Effector memory CD4-positive, alpha-beta T cell (primary cell): ENCODE results near the gene BPTF.
"Not testable (repeated sequence)": the region's sequence is repeated elsewhere in the genome, so short reads cannot be mapped to it uniquely, and the experiment has no call there.

Experiments
- DNase-seq, 3 donors: peaks; one replicate each; pipeline ENCODE4 v3.0.0-alpha.2; 2020
- H3K27ac ChIP-seq: 2 replicates; pipeline ENCODE4 v1.7.0; 2013; ENCODE audit warnings: mild to moderate bottlenecking, low read length, moderate library complexity; ENCODE audit not compliant: insufficient read depth, poor library complexity, severe bottlenecking
- H3K27me3 ChIP-seq: replicated peaks from 2 replicates; pipeline ENCODE4 v1.7.0; 2013; ENCODE audit warnings: mild to moderate bottlenecking, low read length; ENCODE audit not compliant: insufficient read depth, control insufficient read depth, poor library complexity, severe bottlenecking
- H3K36me3 ChIP-seq: 2 replicates; pipeline ENCODE4 v1.7.0; 2013; ENCODE audit warnings: mild to moderate bottlenecking, low read length, moderate library complexity; ENCODE audit not compliant: control insufficient read depth, insufficient read depth
- H3K4me1 ChIP-seq: 2 replicates; pipeline ENCODE4 v1.7.0; 2013; ENCODE audit warnings: low read length, mild to moderate bottlenecking; ENCODE audit not compliant: control insufficient read depth, insufficient read depth, poor library complexity, severe bottlenecking
- H3K4me3 ChIP-seq: 2 replicates; pipeline ENCODE4 v1.7.0; 2013; ENCODE audit warnings: low read length, low read depth, mild to moderate bottlenecking; ENCODE audit not compliant: insufficient read depth, poor library complexity, severe bottlenecking
- H3K9me3 ChIP-seq: 2 replicates; pipeline ENCODE4 v1.7.0; 2013; ENCODE audit warnings: mild to moderate bottlenecking, low read length, moderate library complexity; ENCODE audit not compliant: control insufficient read depth

BPTF gene

DNA sequence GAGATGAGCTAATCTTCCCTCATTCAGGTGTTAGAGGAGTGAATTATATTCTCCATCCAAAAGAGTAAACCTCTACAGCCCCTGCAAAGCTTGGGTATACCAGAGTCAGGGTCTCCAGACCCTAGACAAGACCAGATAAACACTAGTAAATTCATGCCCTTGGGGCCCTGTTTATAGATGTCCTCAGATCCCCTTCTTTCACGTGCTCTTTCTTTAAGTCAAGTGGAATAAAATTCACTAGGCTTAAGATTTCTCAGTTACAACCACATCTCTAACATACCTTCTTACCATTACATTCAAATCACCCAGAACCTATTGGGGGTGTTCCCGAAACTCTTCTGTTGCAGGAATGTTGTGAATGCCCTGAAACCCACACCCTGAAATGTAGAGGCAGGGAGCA is 173.2 kb downstream of the BPTF start:
- no peak overlapping the region for H3K27ac ChIP-seq
- no peaks in the 10 kb centered on the region for H3K36me3 ChIP-seq
- H3K4me3 ChIP-seq = no peak overlapping the region
- H3K4me1 ChIP-seq = peaks cover 15% of the 10 kb centered on the region
- H3K27me3 ChIP-seq = no peaks in the 10 kb centered on the region
- H3K9me3 ChIP-seq = no peaks in the 10 kb centered on the region
- no peak for DNase-seq

- H3K9me3 ChIP-seq = no peaks in the 10 kb centered on the region
- H3K4me1 ChIP-seq = peaks cover 15% of the 10 kb centered on the region
- no peak for DNase-seq
- H3K36me3 ChIP-seq = no peaks in the 10 kb centered on the region
- H3K4me3 ChIP-seq = no peak overlapping the region
- H3K27ac ChIP-seq = no peak overlapping the region
- no peaks in the 10 kb centered on the region for H3K27me3 ChIP-seq
These were observed 174.1 kb downstream of the BPTF start for GRCh38 chr17:67999291-67999911.

GRCh38 chr17:68004201-68004600 is 178.9 kb downstream of the BPTF start:
- DNase-seq = no peak
- Histone ChIP-seq H3K4me1 (no peaks in the 10 kb centered on the region), H3K27me3 (no peaks in the 10 kb centered on the region), H3K36me3 (no peaks in the 10 kb centered on the region), H3K9me3 (no peaks in the 10 kb centered on the region), H3K27ac (no peak overlapping the region), H3K4me3 (no peak overlapping the region)

DNA sequence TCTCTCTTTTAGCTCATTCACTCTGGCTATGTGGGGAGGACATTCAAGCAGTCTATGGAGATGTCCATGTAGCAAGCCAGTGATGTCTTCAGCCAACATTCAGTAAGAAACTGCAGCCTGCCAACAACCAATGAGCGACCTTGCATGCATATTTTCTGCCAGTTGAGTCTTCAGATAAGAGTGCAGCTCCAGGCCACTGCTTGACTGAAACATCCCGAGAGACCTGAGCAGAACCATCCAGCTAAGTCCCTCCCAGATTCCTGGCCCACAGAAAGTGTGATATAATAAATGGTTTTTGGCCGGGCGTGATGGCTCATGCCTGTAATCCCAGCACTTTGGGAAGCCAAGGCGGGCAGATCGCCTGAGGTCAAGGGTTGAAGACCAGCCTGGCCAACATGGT is 181.5 kb downstream of the BPTF start:
- no peaks in the 10 kb centered on the region for H3K4me1 ChIP-seq
- DNase-seq = no peak
- no peak overlapping the region for H3K4me3 ChIP-seq

DNA sequence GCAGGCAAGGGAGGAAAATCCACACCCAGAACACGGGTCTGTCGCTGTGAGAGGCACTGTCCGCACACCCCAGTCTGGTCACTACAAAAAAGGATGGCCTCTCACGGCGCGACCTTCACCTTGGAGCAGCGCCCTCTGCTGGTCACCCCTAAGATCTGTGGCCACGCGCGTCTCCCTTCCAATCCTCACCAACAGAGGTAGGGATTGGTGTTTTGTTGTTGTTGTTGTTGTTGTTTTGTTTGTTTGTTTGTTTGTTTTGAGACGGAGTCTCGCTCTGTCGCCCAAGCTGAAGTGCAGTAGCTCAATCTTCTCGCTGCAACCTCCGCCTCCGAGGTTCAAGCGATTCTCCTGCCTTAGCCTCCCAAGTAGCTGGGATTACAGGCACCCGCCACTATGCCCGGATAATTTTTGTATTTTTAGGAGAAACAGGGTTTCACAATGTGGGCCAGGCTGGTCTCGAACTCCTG is 185.9 kb downstream of the BPTF start:
- H3K9me3 ChIP-seq = no peaks in the 10 kb centered on the region
- peak; percentile 22 to 51 (median 27) for DNase-seq
- no peak overlapping the region for H3K27ac ChIP-seq
- H3K27me3 ChIP-seq = no peaks in the 10 kb centered on the region
- no peak overlapping the region for H3K4me3 ChIP-seq
- no peaks in the 10 kb centered on the region for H3K4me1 ChIP-seq
- no peaks in the 10 kb centered on the region for H3K36me3 ChIP-seq

More for the DNA sequence above, 181.5 kb downstream of the BPTF start:
- Histone ChIP-seq H3K9me3 (no peaks in the 10 kb centered on the region), H3K27me3 (no peaks in the 10 kb centered on the region), H3K36me3 (no peaks in the 10 kb centered on the region), H3K27ac (no peak overlapping the region)

GRCh38 chr17:68013385-68013784 is 188.1 kb downstream of the BPTF start:
- Histone ChIP-seq H3K36me3 (no peaks in the 10 kb centered on the region), H3K4me1 (no peaks in the 10 kb centered on the region), H3K27ac (no peak overlapping the region), H3K27me3 (no peaks in the 10 kb centered on the region), H3K9me3 (no peaks in the 10 kb centered on the region), H3K4me3 (no peak overlapping the region)
- DNase-seq = no peak

GRCh38 chr17:68015081-68015723 is 189.9 kb downstream of the BPTF start:
- Histone ChIP-seq H3K27me3 (no peaks in the 10 kb centered on the region), H3K36me3 (no peaks in the 10 kb centered on the region), H3K27ac (no peak overlapping the region), H3K9me3 (no peaks in the 10 kb centered on the region), H3K4me3 (no peak overlapping the region), H3K4me1 (peaks cover 3% of the 10 kb centered on the region)
- DNase-seq = no peak

DNA sequence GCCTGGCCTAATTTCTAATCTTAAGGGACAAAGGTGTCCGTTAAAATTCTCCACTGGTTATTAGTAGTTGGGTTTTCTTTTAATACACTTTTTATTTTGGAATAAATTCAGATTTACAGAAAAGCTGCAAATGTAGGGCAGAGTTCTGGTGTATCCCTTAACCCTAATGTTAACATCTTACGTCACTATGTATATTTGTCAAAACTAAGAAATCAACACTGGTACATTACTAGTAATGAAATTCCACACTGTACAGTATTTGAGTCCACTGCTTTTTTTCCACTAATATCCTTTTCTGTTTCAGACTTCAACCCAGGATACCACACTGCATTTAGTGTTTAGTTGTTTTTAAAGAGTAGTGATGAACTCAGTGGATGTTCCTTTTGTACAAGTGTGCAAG is 191.5 kb downstream of the BPTF start:
- Histone ChIP-seq H3K27me3 (no peaks in the 10 kb centered on the region), H3K4me1 (peaks cover 8% of the 10 kb centered on the region), H3K4me3 (no peak overlapping the region), H3K36me3 (no peaks in the 10 kb centered on the region), H3K27ac (no peak overlapping the region), H3K9me3 (no peaks in the 10 kb centered on the region)
- DNase-seq = no peak

DNA sequence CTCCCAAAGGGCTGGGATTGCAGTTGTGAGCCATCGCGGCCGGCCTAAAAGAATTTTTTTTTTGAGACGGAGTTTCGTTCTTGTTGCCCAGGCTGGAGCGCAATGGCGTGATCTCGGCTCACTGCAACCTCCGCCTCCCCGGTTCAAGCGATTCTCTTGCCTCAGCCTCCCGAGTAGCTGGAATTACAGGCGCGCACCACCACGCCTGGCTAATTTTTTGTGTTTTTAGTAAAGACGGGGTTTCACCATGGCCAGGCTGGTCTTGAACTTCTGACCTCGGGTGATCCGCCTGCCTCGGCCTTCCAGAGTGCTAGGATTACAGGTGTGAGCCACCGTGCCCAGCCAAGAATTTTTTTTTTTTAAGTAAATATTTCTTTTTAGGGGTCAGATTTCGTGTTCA is 193.2 kb downstream of the BPTF start:
- H3K9me3 ChIP-seq, H3K36me3 ChIP-seq, H3K4me1 ChIP-seq, H3K4me3 ChIP-seq, H3K27ac ChIP-seq, H3K27me3 ChIP-seq, DNase-seq: not testable (repeated sequence)

GRCh38 chr17:68019336-68019674 is 194.0 kb downstream of the BPTF start:
- Histone ChIP-seq H3K27me3 (no peaks in the 10 kb centered on the region), H3K9me3 (no peaks in the 10 kb centered on the region), H3K4me1 (peaks cover 8% of the 10 kb centered on the region), H3K4me3 (peak overlapping the region; percentile 65), H3K27ac (no peak overlapping the region), H3K36me3 (no peaks in the 10 kb centered on the region)
- no peak for DNase-seq
